Nephron (organoid): ENCODE measurements around the gene FAM9A.

Experiments used
- H3K27ac Mint-ChIP-seq, 3 experiments: 2 replicates each; pipeline ENCODE4 v1.8.0; 2020; ENCODE audit warnings: mixed read lengths in 3 of 3, mild to moderate bottlenecking in 2 of 3, moderate library complexity in 1 of 3
- H3K27me3 Mint-ChIP-seq: 2 replicates; pipeline ENCODE4 v1.8.0; 2021; ENCODE audit warnings: low read depth, mild to moderate bottlenecking, moderate library complexity, mixed read lengths
- H3K36me3 Mint-ChIP-seq: 2 replicates; pipeline ENCODE4 v1.8.0; 2020; ENCODE audit warnings: low read depth, mixed read lengths
- H3K4me1 Mint-ChIP-seq: 2 replicates; pipeline ENCODE4 v1.8.0; 2020; ENCODE audit warnings: mixed read lengths
- H3K4me3 Mint-ChIP-seq, 3 experiments: 2 replicates each; pipeline ENCODE4 v1.8.0; 2020; ENCODE audit warnings: mild to moderate bottlenecking in 3 of 3, mixed read lengths in 3 of 3, moderate library complexity in 2 of 3
- H3K9me3 Mint-ChIP-seq: 2 replicates; pipeline ENCODE4 v1.8.0; 2020; ENCODE audit warnings: mixed read lengths
- TF ChIP-seq, protein P1 (sequence below), 3 experiments: fragments of 200-600 bp; sonication (generic); IDR thresholded peaks; one replicate each; pipeline ENCODE4 v1.5.0; 2021; ENCODE audit warnings: antibody characterized with exemption in 3 of 3; ENCODE audit not compliant: unreplicated experiment in 3 of 3

FAM9A gene

DNA sequence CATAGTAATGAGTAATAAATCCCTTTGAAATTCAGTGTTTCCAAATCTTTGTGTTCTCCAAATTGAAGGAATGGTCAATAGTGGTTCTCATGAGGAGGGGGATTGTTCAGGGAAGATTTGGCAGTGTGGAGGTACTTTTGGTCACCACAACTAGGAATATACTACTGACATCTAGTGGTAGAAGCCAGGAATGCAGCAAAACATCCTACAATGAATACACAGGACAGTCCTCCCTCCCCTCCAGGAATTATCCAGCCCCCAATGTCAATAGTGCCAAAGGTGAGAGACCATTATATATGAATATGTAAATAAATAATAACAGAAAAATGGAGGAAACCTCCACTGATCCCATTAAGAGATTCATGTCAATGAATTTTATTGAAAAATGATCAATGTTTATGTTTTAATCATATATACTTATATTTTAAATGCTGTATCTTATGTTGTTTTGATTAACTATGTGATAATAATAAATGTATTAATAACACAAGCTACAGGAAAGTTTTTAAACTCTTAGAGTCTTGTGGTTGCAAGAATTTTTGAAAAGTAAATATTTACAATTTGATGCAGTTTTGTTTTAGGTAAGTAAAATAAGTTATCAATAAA, 14.4 kb upstream of the FAM9A start:
- Mint-ChIP-seq H3K4me1 (no peaks in the 10 kb centered on the region), H3K27me3 (no peaks in the 10 kb centered on the region), H3K4me3 (no peak overlapping the region), H3K27ac (no peak overlapping the region), H3K36me3 (no peaks in the 10 kb centered on the region), H3K9me3 (no peaks in the 10 kb centered on the region)
- TF ChIP-seq, protein P1, sequence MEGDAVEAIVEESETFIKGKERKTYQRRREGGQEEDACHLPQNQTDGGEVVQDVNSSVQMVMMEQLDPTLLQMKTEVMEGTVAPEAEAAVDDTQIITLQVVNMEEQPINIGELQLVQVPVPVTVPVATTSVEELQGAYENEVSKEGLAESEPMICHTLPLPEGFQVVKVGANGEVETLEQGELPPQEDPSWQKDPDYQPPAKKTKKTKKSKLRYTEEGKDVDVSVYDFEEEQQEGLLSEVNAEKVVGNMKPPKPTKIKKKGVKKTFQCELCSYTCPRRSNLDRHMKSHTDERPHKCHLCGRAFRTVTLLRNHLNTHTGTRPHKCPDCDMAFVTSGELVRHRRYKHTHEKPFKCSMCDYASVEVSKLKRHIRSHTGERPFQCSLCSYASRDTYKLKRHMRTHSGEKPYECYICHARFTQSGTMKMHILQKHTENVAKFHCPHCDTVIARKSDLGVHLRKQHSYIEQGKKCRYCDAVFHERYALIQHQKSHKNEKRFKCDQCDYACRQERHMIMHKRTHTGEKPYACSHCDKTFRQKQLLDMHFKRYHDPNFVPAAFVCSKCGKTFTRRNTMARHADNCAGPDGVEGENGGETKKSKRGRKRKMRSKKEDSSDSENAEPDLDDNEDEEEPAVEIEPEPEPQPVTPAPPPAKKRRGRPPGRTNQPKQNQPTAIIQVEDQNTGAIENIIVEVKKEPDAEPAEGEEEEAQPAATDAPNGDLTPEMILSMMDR (IDR thresholded peaks at IDR 0.05; ENCODE audit: unreplicated experiment in 3 of 3), result peak; percentile 83 to 85 (median 83)

DNA sequence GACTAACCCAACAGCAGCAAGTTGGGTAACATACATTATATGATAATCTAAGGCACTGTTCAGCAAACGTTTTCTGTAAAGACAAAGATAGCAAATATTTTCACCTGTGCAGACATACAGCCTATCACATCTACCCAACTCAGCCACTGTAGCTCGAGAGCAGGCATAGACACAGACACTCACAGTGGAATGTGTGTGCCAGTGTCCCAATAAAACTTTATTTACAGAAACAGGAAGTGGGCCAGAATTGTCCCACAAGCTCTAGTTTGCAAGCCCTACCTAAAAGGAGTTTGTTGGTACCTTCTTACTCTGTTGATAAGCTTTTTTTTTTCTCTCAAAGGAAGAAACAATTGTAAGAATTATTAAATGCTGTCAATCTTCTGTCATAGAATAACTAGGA, 11.9 kb upstream of the FAM9A start:
- Mint-ChIP-seq H3K27ac (no peak overlapping the region), H3K4me3 (no peak overlapping the region), H3K27me3 (no peaks in the 10 kb centered on the region), H3K36me3 (no peaks in the 10 kb centered on the region), H3K9me3 (no peaks in the 10 kb centered on the region), H3K4me1 (no peaks in the 10 kb centered on the region)
- TF ChIP-seq, protein P1 (IDR thresholded peaks at IDR 0.05; ENCODE audit: unreplicated experiment in 3 of 3), result no peak

DNA sequence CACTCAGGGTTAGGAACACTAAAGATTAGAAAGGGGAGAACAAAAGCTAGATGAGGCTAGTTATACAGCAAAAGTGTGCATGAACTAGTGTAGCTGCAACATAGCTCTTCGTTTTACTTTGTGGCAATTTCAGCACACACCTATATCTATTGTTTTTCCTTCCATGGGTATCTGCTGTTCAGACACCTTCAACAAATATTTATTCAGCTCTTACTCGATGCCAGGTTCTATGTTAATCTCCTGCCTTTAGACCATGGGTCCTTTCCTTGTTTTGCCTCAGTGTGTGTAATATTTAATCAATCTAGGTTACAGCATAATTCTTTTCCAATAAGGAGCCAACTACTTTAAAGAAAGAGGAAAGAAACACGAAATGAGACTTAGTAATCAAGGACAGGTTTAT, 10.4 kb upstream of the FAM9A start:
- H3K4me1 Mint-ChIP-seq, result no peaks in the 10 kb centered on the region
- TF ChIP-seq, protein P1 (IDR thresholded peaks at IDR 0.05; ENCODE audit: unreplicated experiment in 3 of 3), result no peak
- no peak overlapping the region for H3K4me3 Mint-ChIP-seq
- H3K36me3 Mint-ChIP-seq, result no peaks in the 10 kb centered on the region
- H3K27me3 Mint-ChIP-seq, result no peaks in the 10 kb centered on the region
- H3K27ac Mint-ChIP-seq, result no peak overlapping the region
- H3K9me3 Mint-ChIP-seq, result no peaks in the 10 kb centered on the region

DNA sequence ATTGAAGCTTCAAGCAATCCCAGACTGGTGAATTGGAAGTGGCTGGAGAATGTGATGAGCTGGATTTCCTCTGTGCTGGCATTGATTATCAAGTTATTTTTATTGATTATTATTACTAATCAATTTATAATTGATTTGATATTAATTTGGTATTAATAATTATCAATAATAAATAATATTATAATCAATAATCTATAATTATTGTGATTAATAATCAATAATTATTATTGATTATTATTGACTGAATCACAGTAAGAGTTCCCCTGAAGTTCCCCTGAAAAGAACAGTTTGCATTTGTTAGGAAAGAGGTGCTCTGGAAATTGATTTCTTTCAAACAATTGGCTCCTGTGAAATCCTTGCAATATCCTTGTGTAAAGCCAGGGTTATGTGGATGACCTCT, 7.5 kb upstream of the FAM9A start:
- Mint-ChIP-seq H3K27ac (no peak overlapping the region), H3K4me1 (no peaks in the 10 kb centered on the region), H3K27me3 (no peaks in the 10 kb centered on the region), H3K36me3 (no peaks in the 10 kb centered on the region), H3K4me3 (no peak overlapping the region), H3K9me3 (no peaks in the 10 kb centered on the region)
- TF ChIP-seq, protein P1 (IDR thresholded peaks at IDR 0.05; ENCODE audit: unreplicated experiment in 3 of 3), result no peak

DNA sequence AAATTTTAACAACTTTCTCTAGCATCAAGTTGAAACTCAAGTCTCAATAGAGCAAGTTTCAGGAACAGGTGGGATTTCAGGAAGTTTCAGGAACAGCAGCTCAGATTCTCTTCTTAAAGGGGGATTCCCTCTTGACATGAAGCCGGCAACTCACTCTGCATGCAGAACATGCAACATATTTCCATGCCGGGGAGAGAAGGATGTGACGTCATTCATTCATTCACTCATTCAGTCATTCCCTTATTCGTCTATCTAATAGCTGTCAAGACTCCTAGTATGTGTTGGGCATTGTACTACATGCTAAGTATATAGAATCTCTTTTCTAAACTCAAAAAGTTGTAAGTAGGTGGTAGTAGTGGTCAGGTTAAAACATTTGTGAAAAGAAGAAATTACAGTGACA, 4.8 kb upstream of the FAM9A start:
- H3K9me3 Mint-ChIP-seq, result no peaks in the 10 kb centered on the region
- H3K27me3 Mint-ChIP-seq, result no peaks in the 10 kb centered on the region
- TF ChIP-seq, protein P1 (IDR thresholded peaks at IDR 0.05; ENCODE audit: unreplicated experiment in 3 of 3), result no peak
- H3K27ac Mint-ChIP-seq, result no peak overlapping the region
- H3K4me1 Mint-ChIP-seq, result no peaks in the 10 kb centered on the region
- no peaks in the 10 kb centered on the region for H3K36me3 Mint-ChIP-seq
- no peak overlapping the region for H3K4me3 Mint-ChIP-seq

DNA sequence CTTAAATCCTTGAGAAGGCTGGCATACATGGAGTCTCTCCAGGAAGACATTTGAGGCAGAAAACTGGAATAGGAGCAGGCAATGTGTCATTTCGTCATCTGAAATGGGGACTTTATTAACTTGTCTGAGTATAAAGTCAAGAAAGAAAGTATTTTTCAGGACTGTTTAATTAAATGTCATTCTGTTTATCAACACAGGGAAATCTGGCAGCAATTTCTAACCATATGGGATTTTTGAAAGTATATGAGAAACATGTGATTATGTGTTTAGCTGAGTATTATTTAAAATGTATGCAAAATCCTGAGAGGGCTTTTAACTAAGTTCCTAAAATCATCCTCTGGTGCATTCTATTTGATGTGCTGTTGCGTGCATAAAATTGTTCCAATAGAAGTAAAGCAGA, 3.9 kb upstream of the FAM9A start:
- TF ChIP-seq, protein P1 (IDR thresholded peaks at IDR 0.05; ENCODE audit: unreplicated experiment in 3 of 3), result no peak
- H3K27ac Mint-ChIP-seq, result no peak overlapping the region
- no peak overlapping the region for H3K4me3 Mint-ChIP-seq
- no peaks in the 10 kb centered on the region for H3K9me3 Mint-ChIP-seq
- no peaks in the 10 kb centered on the region for H3K36me3 Mint-ChIP-seq
- no peaks in the 10 kb centered on the region for H3K27me3 Mint-ChIP-seq
- no peaks in the 10 kb centered on the region for H3K4me1 Mint-ChIP-seq
